ENCODE data around the gene NUTM1.
A peak's percentile ranks its signal among the peaks of the same experiment; 100 is the strongest.
"Not testable (repeated sequence)": the region's sequence is repeated elsewhere in the genome, so short reads cannot be mapped to it uniquely, and the experiment has no call there.

The NUTM1 gene

GRCh38 chr15:34366271-34367065 is 23.4 kb downstream of the NUTM1 start:
- DNase-seq: peak; percentile 61

DNA sequence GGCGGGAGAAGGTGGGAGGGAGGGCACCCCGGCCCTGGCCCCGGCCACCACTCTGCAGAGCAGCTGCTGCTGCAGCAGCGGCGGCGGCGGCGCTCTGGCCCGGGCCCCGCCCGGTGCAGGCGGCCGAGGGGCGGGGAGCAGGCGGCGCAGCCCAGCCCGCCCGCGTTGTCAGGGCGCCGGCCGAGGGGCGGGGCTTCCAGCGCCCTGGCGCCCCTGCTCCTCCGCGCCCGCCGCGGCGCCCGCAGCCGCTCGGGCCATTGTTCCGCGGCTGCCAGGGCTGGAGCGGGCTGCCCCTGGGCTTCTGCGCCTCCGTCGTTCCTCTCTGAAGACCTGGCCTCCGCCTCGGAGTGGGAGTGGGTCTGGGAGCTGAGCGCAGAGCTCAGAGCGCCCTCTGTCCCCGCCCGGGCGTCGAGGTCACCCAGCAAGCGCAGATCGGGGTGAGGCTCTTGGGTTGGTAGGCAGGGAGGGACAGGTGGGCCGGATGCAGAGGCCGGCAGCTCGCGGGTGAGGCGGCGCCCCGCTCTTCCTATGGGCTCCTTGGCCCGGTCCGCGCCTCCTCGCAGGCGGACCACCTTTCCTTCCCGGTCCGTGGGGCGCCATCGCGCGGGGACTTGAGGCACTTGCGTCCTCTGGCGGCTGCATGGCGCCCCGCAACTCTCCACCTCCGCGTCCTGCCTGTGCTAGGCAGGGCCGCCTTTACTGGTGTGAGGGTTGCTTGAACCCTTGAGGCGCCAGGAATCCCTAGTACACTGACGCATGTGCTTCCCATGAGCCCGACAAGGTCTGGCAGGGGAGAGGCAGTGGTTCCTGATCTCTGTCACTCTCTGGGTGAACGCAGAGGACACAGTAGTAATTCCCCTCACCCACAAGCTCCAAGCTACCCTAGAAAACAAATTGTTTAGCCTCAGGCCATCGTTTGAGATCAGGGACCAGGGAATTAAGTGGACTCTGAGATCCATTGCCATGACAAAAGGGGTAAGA is 24.3 kb downstream of the NUTM1 start, which contains the start of gene LPCAT4:
TSS of gene LPCAT4 (minus strand) at position 96 of the 981 bp plus-strand sequence. CDS start 96 bp downstream, outside the sequence.
- peak; percentile 90 for DNase-seq

- DNase-seq: no peak
Measured at GRCh38 chr15:34370129-34370528, 27.0 kb downstream of the NUTM1 start.

DNA sequence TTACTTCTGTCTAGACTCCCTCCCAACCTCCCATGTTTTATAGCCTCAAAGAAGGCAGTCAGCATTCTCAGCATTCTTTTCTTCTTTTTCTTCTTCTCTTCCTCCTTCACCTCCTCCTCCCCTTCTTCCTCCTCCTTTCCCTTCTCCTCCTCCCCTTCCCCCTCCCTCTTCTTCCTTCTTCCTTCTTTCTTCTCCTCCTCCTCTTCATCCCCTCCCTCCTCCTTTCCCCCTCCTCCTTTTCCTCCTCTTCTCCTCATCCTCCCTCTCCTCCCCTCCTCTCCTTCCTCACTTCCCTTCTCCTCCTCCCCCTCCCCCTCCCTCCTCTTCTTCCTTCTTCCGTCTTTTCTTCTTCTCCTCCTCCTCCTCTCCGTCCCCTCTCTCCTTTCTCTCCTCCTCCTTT is 27.5 kb downstream of the NUTM1 start:
- no peak for DNase-seq

- DNase-seq: no peak
Measured at GRCh38 chr15:34373951-34374350, 30.8 kb downstream of the NUTM1 start.

- DNase-seq: no peak
Measured at GRCh38 chr15:34374816-34375215, 31.7 kb downstream of the NUTM1 start.

GRCh38 chr15:34375541-34375940 is 32.4 kb downstream of the NUTM1 start:
- DNase-seq: not testable (repeated sequence)

DNA sequence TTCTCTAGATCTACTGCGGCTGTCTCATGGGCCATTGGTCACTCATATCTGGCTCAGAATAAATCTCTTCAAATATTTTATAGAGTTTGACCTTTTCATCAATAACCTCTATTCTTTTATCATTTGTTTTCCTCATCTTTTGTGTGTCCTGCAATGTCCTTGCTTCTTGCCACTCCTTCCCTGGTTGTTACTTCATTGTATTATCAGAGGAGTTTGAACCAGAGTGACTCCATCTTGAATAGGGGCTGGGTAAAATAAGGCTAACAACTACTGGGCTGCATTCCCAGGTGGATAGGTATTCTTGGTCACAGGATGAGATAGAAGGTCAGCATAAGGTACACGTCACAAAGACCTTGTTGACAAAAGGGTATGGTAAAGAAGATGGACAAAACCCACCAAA is 33.7 kb downstream of the NUTM1 start:
- no peak for DNase-seq

DNA sequence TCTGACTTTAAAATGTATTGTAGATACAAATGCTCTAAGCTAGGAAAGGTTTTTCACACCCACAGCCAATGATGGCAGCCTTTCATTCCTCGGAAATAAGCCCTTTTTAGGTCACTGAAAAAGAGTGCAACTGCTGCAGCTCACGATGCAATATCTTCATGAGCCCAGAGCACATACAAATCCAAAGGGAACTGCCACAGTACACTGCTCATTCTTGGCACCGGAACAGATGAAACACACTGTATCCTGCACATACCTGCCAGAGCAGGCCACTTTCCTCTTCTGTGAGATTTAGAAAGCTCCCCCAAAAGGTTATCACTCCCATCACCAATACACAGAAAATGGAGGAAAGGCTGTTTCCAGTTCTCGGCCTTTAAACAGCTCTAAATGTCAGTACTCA is 37.4 kb downstream of the NUTM1 start:
- DNase-seq: not testable (repeated sequence)

DNA sequence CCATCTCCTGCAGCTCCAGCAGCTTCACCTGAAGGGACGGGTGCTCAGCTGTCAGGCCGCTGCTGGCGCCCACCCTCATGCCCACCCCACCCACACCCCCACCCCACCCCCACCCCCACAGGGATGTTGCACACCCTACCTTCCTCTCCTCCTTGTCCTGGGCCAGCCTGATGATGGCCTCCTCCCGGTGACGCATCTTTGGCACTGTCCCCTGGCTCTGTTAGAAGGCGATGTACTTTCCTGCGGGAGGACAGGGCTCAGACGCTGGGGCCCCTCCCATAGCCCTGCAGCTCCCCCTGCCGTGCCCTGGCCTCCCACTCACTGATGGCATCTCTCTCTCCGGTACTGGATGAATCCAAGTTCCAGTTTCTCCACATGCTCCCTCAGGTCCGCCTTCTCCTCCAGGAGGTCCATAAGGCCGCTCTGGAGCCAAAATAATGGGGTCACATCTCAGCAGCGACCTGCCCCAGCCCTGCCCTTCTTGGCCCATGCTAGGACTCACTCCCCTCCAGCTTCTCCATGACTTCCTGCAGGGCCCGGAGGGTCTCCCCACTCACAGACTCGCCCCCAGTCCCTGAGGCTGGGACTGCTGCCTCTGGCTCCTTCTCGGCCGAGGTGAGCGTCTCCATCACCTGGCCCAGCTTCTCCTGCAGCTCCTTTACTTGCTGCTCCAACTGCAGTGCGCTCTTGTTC is 38.9 kb downstream of the NUTM1 start:
- not testable (repeated sequence) for DNase-seq

DNA sequence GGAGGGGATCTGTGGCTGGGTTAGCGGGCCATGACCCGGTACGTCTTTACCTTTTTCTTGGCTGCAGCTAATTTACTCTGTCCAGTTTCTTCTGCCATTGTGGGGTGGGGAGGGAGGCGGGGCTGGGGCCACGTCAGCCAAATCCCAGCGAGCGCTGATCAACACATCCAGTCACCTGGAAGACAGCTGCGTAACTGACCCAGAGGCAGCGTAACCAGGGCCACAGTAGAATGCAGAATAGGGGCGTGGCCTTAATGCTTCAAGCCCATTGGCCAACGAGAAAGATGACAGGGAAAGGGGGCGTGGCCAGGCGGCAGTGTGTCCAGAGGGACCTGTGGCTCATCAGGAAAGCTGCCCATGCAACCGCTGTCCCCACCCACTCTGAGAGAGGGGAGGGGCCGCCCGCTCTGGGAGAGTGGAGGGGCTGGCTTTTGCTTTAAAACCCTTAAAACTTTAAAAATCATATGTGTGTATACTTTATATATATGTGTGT is 46.5 kb downstream of the NUTM1 start:
- not testable (repeated sequence) for DNase-seq

DNA sequence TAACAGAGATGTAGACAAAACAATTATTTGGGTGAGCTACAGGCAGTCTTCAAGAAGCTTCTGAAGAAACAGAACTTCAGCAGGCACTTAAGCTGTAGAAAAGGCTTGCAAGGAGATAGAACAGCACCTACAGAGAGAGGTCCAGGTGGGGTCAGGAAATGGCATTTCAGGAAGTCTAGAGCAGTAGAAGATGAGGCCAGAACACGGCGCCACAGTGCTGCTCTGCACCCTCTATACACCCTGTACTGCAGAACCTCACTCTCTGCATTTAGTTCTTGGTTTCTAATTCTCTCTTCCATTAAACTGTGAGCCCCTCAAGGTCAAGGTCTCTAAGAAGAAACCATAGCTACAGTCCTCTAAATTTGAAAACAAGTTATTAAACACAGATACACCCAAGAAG is 49.9 kb downstream of the NUTM1 start:
- DNase-seq: not testable (repeated sequence)

DNA sequence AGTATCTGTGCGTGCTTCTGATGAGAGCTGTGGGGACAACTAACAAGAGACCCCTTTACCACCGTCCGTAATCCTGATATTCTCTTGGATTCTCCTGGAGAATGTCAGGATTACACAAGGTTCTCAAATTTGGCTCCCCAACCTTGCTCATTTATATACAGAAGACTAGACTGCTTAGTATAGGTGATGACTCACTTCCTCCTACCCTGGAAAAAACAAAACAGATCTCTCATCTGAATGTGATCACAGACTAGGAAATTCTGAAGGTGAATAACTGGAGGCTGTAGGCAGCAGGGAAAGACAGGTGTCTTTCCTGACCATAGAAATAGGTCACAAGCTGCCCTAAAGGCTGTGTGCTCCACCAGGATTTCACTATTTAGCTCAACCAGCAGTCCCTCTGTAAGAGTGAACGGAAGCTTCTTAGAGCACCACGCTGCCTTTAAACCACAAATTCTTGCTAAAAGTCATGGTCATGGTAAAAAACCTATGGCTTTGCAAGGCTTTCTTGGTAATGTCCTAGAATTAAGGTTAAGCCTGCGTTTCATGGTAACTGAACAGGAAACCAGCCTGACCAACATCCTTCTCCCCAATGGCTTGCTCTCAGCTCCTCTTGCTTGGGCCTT is 54.6 kb downstream of the NUTM1 start:
- not testable (repeated sequence) for DNase-seq

GRCh38 chr15:34403160-34403598 is 60.1 kb downstream of the NUTM1 start:
- DNase-seq: not testable (repeated sequence)

- DNase-seq: not testable (repeated sequence)
Measured at GRCh38 chr15:34403899-34404298, 60.8 kb downstream of the NUTM1 start.
